H9 (cell line): ENCODE data around the gene PID1. TPM values are rescaled to one million over a fixed set of nuclear protein-coding genes. Genes with fewer than 3 reads are reported as not detected.

Experiments used
- DNase-seq: peaks from one replicate; pipeline ENCODE4 v3.0.0-alpha.2; 2017
- H2AFZ ChIP-seq: one replicate; pipeline ENCODE4 v1.6.1; 2013; ENCODE audit warnings: mild to moderate bottlenecking, low read length, control low read depth, moderate library complexity
- H2AK5ac ChIP-seq: 2 replicates; pipeline ENCODE4 v1.6.1; 2013; ENCODE audit warnings: low read length, control low read depth, mixed read lengths; ENCODE audit not compliant: insufficient read length
- H2BK120ac ChIP-seq: one replicate; pipeline ENCODE4 v1.6.1; 2013; ENCODE audit warnings: low read depth, mild to moderate bottlenecking, low read length, control low read depth, inconsistent platforms; ENCODE audit not compliant: poor library complexity, severe bottlenecking
- H2BK12ac ChIP-seq: 2 replicates; pipeline ENCODE4 v1.6.1; 2013; ENCODE audit warnings: low read length, control low read depth, mixed read lengths, low read depth; ENCODE audit not compliant: insufficient read length
- H2BK15ac ChIP-seq: 2 replicates; pipeline ENCODE4 v1.6.1; 2013; ENCODE audit warnings: low read depth, low read length, control low read depth
- H2BK20ac ChIP-seq: one replicate; pipeline ENCODE4 v1.6.1; 2013; ENCODE audit warnings: low read depth, mild to moderate bottlenecking, low read length, control low read depth, inconsistent platforms; ENCODE audit not compliant: poor library complexity, severe bottlenecking
- H2BK5ac ChIP-seq: 2 replicates; pipeline ENCODE4 v1.6.1; 2013; ENCODE audit warnings: low read length, control low read depth, mixed read lengths; ENCODE audit not compliant: insufficient read length
- H3K14ac ChIP-seq: 2 replicates; pipeline ENCODE4 v1.6.1; 2013; ENCODE audit warnings: low read length, control low read depth; ENCODE audit not compliant: insufficient read depth
- H3K18ac ChIP-seq: 2 replicates; pipeline ENCODE4 v1.6.1; 2013; ENCODE audit warnings: low read depth, mild to moderate bottlenecking, mixed read lengths, low read length, control low read depth; ENCODE audit not compliant: insufficient read length
- H3K23ac ChIP-seq: 2 replicates; pipeline ENCODE4 v1.6.1; 2013; ENCODE audit warnings: low read length, control low read depth, mixed read lengths, low read depth; ENCODE audit not compliant: insufficient read length
- H3K23me2 ChIP-seq: 2 replicates; pipeline ENCODE4 v1.6.1; 2013; ENCODE audit warnings: low read depth, mild to moderate bottlenecking, mixed read lengths, low read length, control low read depth; ENCODE audit not compliant: insufficient read length, poor library complexity, severe bottlenecking
- H3K27ac ChIP-seq: 2 replicates; pipeline ENCODE4 v1.5.1; 2013; ENCODE audit warnings: low read length, control low read depth, mixed read lengths, low read depth; ENCODE audit not compliant: insufficient read length
- H3K27me3 ChIP-seq: 2 replicates; pipeline ENCODE4 v1.6.1; 2013; ENCODE audit warnings: low read length, control low read depth, inconsistent platforms; ENCODE audit not compliant: insufficient read depth
- H3K4ac ChIP-seq: 2 replicates; pipeline ENCODE4 v1.6.1; 2013; ENCODE audit warnings: low read depth, mild to moderate bottlenecking, control low read depth, inconsistent platforms, low read length, moderate library complexity
- H3K4me1 ChIP-seq: 2 replicates; pipeline ENCODE4 v1.6.1; 2013; ENCODE audit warnings: low read length, control low read depth, inconsistent platforms; ENCODE audit not compliant: insufficient read depth
- H3K4me2 ChIP-seq: 2 replicates; pipeline ENCODE4 v1.6.1; 2013; ENCODE audit warnings: low read length, control low read depth, mixed read lengths; ENCODE audit not compliant: insufficient read length, insufficient read depth
- H3K56ac ChIP-seq: 2 replicates; pipeline ENCODE4 v1.6.1; 2013; ENCODE audit warnings: low read depth, mild to moderate bottlenecking, mixed read lengths, low read length, control low read depth; ENCODE audit not compliant: insufficient read length
- H3K79me1 ChIP-seq: 2 replicates; pipeline ENCODE4 v1.6.1; 2013; ENCODE audit warnings: low read depth, mild to moderate bottlenecking, moderate library complexity, low read length, control low read depth, inconsistent platforms; ENCODE audit not compliant: insufficient read depth, poor library complexity, severe bottlenecking
- H3K79me2 ChIP-seq: 2 replicates; pipeline ENCODE4 v1.6.1; 2013; ENCODE audit warnings: low read length, control low read depth, inconsistent platforms; ENCODE audit not compliant: insufficient read depth
- H3K9ac ChIP-seq: 2 replicates; pipeline ENCODE4 v1.6.1; 2013; ENCODE audit warnings: low read length, control low read depth, mixed read lengths; ENCODE audit not compliant: insufficient read length; ENCODE audit errors: extremely low read depth
- H3K9me3 ChIP-seq: one replicate; pipeline ENCODE4 v1.6.1; 2013; ENCODE audit warnings: low read depth, low read length, inconsistent platforms; ENCODE audit not compliant: control insufficient read depth
- H3T11ph ChIP-seq: one replicate; pipeline ENCODE4 v1.6.1; 2013; ENCODE audit warnings: mild to moderate bottlenecking, low read length, control low read depth, inconsistent platforms
- H4K20me1 ChIP-seq: one replicate; pipeline ENCODE4 v1.6.1; 2013; ENCODE audit not compliant: control insufficient read depth, insufficient read length, insufficient read depth
- H4K5ac ChIP-seq: 2 replicates; pipeline ENCODE4 v1.6.1; 2013; ENCODE audit warnings: low read depth, mild to moderate bottlenecking, mixed read lengths, low read length, control low read depth; ENCODE audit not compliant: insufficient read length
- H4K8ac ChIP-seq: replicated peaks from 2 replicates; pipeline ENCODE4 v1.6.1; 2013; ENCODE audit warnings: low read length, control low read depth, mixed read lengths, low read depth; ENCODE audit not compliant: insufficient read length
- H4K91ac ChIP-seq: 2 replicates; pipeline ENCODE4 v1.6.1; 2013; ENCODE audit warnings: low read depth, mild to moderate bottlenecking, moderate library complexity, mixed read lengths, low read length, control low read depth; ENCODE audit not compliant: insufficient read length
- H3K27ac Mint-ChIP-seq, 3 experiments: 2 replicates in 2 of 3; 3 replicates in 1 of 3; pipeline ENCODE4 v1.8.0; 2020 to 2021; ENCODE audit warnings: mixed read lengths in 3 of 3, mild to moderate bottlenecking in 1 of 3, moderate library complexity in 1 of 3
- H3K27me3 Mint-ChIP-seq: 2 replicates; pipeline ENCODE4 v1.8.0; 2021; ENCODE audit warnings: low read depth, mild to moderate bottlenecking, moderate library complexity, mixed read lengths
- H3K36me3 Mint-ChIP-seq, 3 experiments: 2 replicates in 2 of 3; 3 replicates in 1 of 3; pipeline ENCODE4 v1.8.0; 2020 to 2021; ENCODE audit warnings: low read depth in 3 of 3, mixed read lengths in 3 of 3; ENCODE audit not compliant: insufficient read depth in 1 of 3
- H3K4me1 Mint-ChIP-seq, 2 experiments: 2 replicates each; pipeline ENCODE4 v1.8.0; 2020; ENCODE audit warnings: mixed read lengths in 2 of 2
- H3K4me3 Mint-ChIP-seq, 2 experiments: 2 replicates in 1 of 2; 3 replicates in 1 of 2; pipeline ENCODE4 v1.8.0; 2020 to 2021; ENCODE audit warnings: mild to moderate bottlenecking in 2 of 2, mixed read lengths in 2 of 2, moderate library complexity in 1 of 2
- H3K9me3 Mint-ChIP-seq, 2 experiments: 2 replicates in 1 of 2; 3 replicates in 1 of 2; pipeline ENCODE4 v1.8.0; 2020; ENCODE audit warnings: mild to moderate bottlenecking in 2 of 2, mixed read lengths in 2 of 2, moderate library complexity in 1 of 2
- CTCF ChIP-seq: fragments of 200-600 bp; sonication (generic); conservative IDR thresholded peaks from 3 replicates; pipeline ENCODE4 v1.8.0; 2021; ENCODE audit warnings: antibody characterized with exemption, mild to moderate bottlenecking
- WGBS: extraction: QIAGEN DNeasy Blood & Tissue Kit; methylation state at CpG from one replicate; pipeline ENCODE4 v1.1.7; 2013; ENCODE audit warnings: missing lambda C conversion rate, low lambda C conversion rate, mixed read lengths; ENCODE audit not compliant: insufficient read length; ENCODE audit errors: extremely low coverage; 5-methylcytosine and 5-hydroxymethylcytosine counted together
- total RNA-seq: library from RNA; stranded (reverse); gene quantifications from 2 replicates; pipeline ENCODE4 v1.2.1, GENCODE V29; 2021

PID1 gene
- total RNA-seq, 1 experiment from 2014 or later: 1.4 TPM

GRCh38 chr2:229043681-229044080, 227.4 kb downstream of the PID1 start:
- no peak overlapping the region for H2AK5ac ChIP-seq
- H2BK20ac ChIP-seq: no peak overlapping the region
- no peak overlapping the region for H2BK15ac ChIP-seq
- no peak overlapping the region for H4K5ac ChIP-seq
- no peak for DNase-seq
- no peak overlapping the region for H3K14ac ChIP-seq
- H4K91ac ChIP-seq: no peak overlapping the region
- H3K27me3 Mint-ChIP-seq: no peaks in the 10 kb centered on the region
- no peaks in the 10 kb centered on the region for H3K27me3 ChIP-seq
- no peak overlapping the region for H3T11ph ChIP-seq
- no CpG with 5 or more reads among the region's 3 CpGs for WGBS
- H3K4me1 ChIP-seq: no peaks in the 10 kb centered on the region
- H3K79me1 ChIP-seq: no peaks in the 10 kb centered on the region
- no peaks in the 10 kb centered on the region for H4K20me1 ChIP-seq
- no peaks in the 10 kb centered on the region for H3K36me3 Mint-ChIP-seq
- no peak overlapping the region for H2AFZ ChIP-seq
- no peak overlapping the region for H3K23ac ChIP-seq
- H3K9me3 ChIP-seq: no peaks in the 10 kb centered on the region
- no peak overlapping the region for H4K8ac ChIP-seq
- H3K27ac Mint-ChIP-seq: no peak overlapping the region
- no peak overlapping the region for H3K4ac ChIP-seq
- no peak overlapping the region for H2BK12ac ChIP-seq
- no peak overlapping the region for H3K56ac ChIP-seq
- H3K9ac ChIP-seq: no peak overlapping the region
- no peak overlapping the region for H3K4me2 ChIP-seq
- H3K27ac ChIP-seq: no peak overlapping the region
- no peaks in the 10 kb centered on the region for H3K79me2 ChIP-seq
- TF ChIP-seq CTCF: no peak
- H3K23me2 ChIP-seq: no peaks in the 10 kb centered on the region
- H3K4me3 Mint-ChIP-seq: no peak overlapping the region
- no peak overlapping the region for H2BK5ac ChIP-seq
- H2BK120ac ChIP-seq: no peak overlapping the region
- no peak overlapping the region for H3K18ac ChIP-seq
- peaks cover 9 to 12% of the 10 kb centered on the region in 2 experiments; a peak in 3 of 4 replicates for H3K4me1 Mint-ChIP-seq
- no peaks in the 10 kb centered on the region for H3K9me3 Mint-ChIP-seq
